NCI-H446 treated with DMSO at 0.1 percent for 48 hours (cell line): Measurements from ENCODE around the gene IRF6.

Experiments
- DNase-seq: peaks from one replicate; lab custom pipeline; 2025; lab: John Stamatoyannopoulos, UW

The IRF6 gene

GRCh38 chr1:209790286-209791193, 15.4 kb downstream of the IRF6 start:
- DNase-seq = no peak

GRCh38 chr1:209789245-209789644, 16.7 kb downstream of the IRF6 start:
- DNase-seq = no peak

- DNase-seq = no peak
These were observed 18.4 kb downstream of the IRF6 start for GRCh38 chr1:209787551-209787950.

GRCh38 chr1:209786146-209786545, 19.8 kb downstream of the IRF6 start:
- DNase-seq = no peak

GRCh38 chr1:209785592-209785991, 20.4 kb downstream of the IRF6 start:
- DNase-seq = no peak

GRCh38 chr1:209784265-209785169, 21.4 kb downstream of the IRF6 start, which contains the start of gene C1orf74:
Gene C1orf74, minus strand, starts transcription at chr1:209784559. Its CDS starts 925 bp downstream, at chr1:209783634.
- peak; percentile 99 for DNase-seq

- DNase-seq = no peak
These were observed 22.6 kb downstream of the IRF6 start for GRCh38 chr1:209783386-209783785.

- DNase-seq = no peak
These were observed 25.7 kb downstream of the IRF6 start for GRCh38 chr1:209780268-209780667.

GRCh38 chr1:209778102-209778501, 27.8 kb downstream of the IRF6 start:
- DNase-seq = no peak

GRCh38 chr1:209777587-209777986, 28.4 kb downstream of the IRF6 start:
- DNase-seq = no peak

GRCh38 chr1:209775678-209776077, 30.3 kb downstream of the IRF6 start:
- no peak for DNase-seq

- DNase-seq = no peak
These were observed 31.4 kb downstream of the IRF6 start for GRCh38 chr1:209774592-209774991.

- no peak for DNase-seq
These were observed 33.8 kb downstream of the IRF6 start for GRCh38 chr1:209772126-209772525.

GRCh38 chr1:209770636-209771415, 35.1 kb downstream of the IRF6 start:
- DNase-seq = no peak

GRCh38 chr1:209769971-209770370, 36.0 kb downstream of the IRF6 start:
- no peak for DNase-seq

- no peak for DNase-seq
These were observed 36.6 kb downstream of the IRF6 start for GRCh38 chr1:209769171-209769904.

GRCh38 chr1:209768354-209768774, 37.6 kb downstream of the IRF6 start:
- no peak for DNase-seq

GRCh38 chr1:209767706-209768105, 38.2 kb downstream of the IRF6 start:
- DNase-seq = no peak

GRCh38 chr1:209767096-209767495, 38.8 kb downstream of the IRF6 start:
- no peak for DNase-seq

- no peak for DNase-seq
These were observed 39.9 kb downstream of the IRF6 start for GRCh38 chr1:209766051-209766450.

GRCh38 chr1:209761011-209761635, 44.8 kb downstream of the IRF6 start:
- no peak for DNase-seq
